ENCODE data around the gene ERCC1. TPM values are rescaled to one million over a fixed set of nuclear protein-coding genes. Genes with fewer than 3 reads are reported as not detected.
A peak's percentile ranks its signal among the peaks of the same experiment; 100 is the strongest.

ERCC1 gene
- total RNA-seq, 1 experiment from 2014 or later = 158 TPM

DNA sequence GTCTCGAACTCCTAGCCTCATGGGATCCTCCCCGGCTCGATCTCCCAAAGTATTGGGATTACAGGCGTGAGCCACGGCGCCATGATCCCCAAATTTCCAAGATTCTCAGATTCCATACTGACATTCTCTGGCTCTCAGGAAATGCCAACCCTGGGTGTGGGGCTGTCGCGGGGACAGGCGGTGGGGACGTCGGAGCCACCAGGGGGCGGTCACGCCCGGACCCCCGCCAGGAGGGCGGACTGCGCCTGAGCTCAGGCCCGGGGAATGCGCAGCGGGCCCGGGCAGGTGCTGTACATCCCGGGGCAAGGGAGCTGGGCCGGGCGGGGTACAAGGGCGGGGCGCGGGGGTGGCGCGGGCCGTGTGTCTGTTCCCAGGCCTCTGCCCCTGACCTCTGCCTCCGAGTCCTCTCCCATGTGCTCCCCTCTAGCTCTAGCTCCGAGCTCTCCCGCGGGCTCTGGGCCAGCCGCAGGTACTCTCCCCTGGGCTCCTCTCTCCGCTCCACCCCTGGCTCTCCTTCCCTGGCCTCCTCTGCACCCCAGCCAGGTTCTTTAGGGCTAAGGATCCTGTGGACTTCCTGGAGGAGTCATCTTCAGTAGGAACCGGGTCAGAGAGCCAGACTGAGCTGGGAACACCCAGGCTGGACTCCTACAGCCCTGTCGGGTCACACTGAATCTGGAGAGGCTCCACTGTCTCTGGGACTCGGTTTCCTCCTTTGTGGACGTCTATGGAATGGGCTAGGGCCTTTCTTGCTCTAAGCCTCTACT is 21.2 kb downstream of the ERCC1 start:
- H3K36me3 ChIP-seq (ENCODE audit: insufficient read depth, low read length, poor library complexity, severe bottlenecking) = no peaks in the 10 kb centered on the region
- intact Hi-C loops (cut with micrococcal nuclease; ENCODE audit: unreplicated experiment) = no loop called here
- no peak overlapping the region for H3K27ac ChIP-seq (ENCODE audit: low read depth, low read length, poor library complexity, severe bottlenecking)
- CTCF ChIA-PET = interaction anchor here (0.6 to 1.1 kb wide), 2 partner anchors 26 to 83 kb away, joined by 3 to 8 read pairs; no protein-coding TSS in a partner anchor
- TF ChIP-seq EZH2 (IDR thresholded peaks at IDR 0.05; ENCODE audit: borderline replicate concordance, low read depth, low read length, poor library complexity, severe bottlenecking) = no peak
- TF ChIP-seq, protein P1, sequence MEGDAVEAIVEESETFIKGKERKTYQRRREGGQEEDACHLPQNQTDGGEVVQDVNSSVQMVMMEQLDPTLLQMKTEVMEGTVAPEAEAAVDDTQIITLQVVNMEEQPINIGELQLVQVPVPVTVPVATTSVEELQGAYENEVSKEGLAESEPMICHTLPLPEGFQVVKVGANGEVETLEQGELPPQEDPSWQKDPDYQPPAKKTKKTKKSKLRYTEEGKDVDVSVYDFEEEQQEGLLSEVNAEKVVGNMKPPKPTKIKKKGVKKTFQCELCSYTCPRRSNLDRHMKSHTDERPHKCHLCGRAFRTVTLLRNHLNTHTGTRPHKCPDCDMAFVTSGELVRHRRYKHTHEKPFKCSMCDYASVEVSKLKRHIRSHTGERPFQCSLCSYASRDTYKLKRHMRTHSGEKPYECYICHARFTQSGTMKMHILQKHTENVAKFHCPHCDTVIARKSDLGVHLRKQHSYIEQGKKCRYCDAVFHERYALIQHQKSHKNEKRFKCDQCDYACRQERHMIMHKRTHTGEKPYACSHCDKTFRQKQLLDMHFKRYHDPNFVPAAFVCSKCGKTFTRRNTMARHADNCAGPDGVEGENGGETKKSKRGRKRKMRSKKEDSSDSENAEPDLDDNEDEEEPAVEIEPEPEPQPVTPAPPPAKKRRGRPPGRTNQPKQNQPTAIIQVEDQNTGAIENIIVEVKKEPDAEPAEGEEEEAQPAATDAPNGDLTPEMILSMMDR (conservative IDR thresholded peaks at IDR 0.05; ENCODE audit: low read depth, low read length) = peak; percentile 54
- no peaks in the 10 kb centered on the region for H3K27me3 ChIP-seq (replicated peaks; ENCODE audit: insufficient read depth, low read depth, low read length, poor library complexity)
- BruUV-seq (replicated peaks) = no TSS peak
- POLR2A ChIA-PET (ENCODE audit: low non-redundant PET) = no interaction called here
- H3K4me1 ChIP-seq (ENCODE audit: insufficient read depth, low read length, poor library complexity, severe bottlenecking) = peaks cover 14% of the 10 kb centered on the region
- no peak overlapping the region for H3K4me3 ChIP-seq (ENCODE audit: low read depth, low read length, poor library complexity, severe bottlenecking)
- H3K9me3 ChIP-seq (ENCODE audit: low read depth, low read length, poor library complexity, severe bottlenecking) = no peaks in the 10 kb centered on the region
- no peak for DNase-seq (ENCODE audit: low spot score)

DNA sequence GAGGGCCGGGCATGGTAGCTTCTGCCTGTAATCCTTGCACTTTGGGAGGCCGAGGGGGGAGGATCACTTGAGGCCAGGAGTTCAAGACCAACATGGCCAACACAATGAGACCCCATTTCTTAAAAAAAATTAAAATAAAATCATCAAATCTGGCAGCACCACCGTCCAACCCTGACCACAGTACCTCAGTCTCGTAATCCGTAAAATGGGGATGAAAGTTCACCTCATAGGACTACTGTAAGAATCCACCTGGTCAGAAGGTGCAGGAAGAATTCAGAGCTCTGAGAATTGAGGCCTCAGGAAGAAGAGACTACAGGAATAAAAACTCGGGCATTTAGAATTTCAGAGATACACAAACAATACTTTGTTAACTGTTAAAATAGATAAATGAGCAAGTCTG is 21.9 kb downstream of the ERCC1 start:
- no peak overlapping the region for H3K4me3 ChIP-seq (ENCODE audit: low read depth, low read length, poor library complexity, severe bottlenecking)
- TF ChIP-seq, protein P1 (conservative IDR thresholded peaks at IDR 0.05; ENCODE audit: low read depth, low read length) = no peak
- TF ChIP-seq EZH2 (IDR thresholded peaks at IDR 0.05; ENCODE audit: borderline replicate concordance, low read depth, low read length, poor library complexity, severe bottlenecking) = no peak
- POLR2A ChIA-PET (ENCODE audit: low non-redundant PET) = interaction anchor here (0.6 kb wide), 1 partner anchor 25 kb away, joined by 5 read pairs; no protein-coding TSS in a partner anchor

DNA sequence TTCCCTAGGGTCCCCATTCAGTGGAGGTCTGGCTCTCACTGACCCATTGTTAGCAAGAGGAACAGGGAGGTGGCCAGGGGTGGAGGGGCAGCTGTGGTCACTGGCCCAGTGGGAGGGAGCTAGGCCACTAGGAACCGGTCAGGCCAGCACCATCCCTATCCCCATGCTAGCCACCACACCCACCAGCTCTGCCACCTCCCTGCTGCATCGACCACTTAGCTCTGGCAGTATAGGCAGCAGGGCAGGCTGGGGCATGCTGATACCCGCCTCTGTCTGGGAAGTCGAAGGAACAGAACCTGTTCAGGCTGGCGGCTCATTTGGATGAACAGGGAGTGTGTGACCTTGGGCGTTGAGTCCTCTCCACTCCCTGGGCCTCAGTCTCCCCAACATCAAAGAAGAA is 23.5 kb downstream of the ERCC1 start:
- Histone ChIP-seq H3K9me3 (ENCODE audit: low read depth, low read length, poor library complexity, severe bottlenecking) (no peaks in the 10 kb centered on the region), H3K4me3 (ENCODE audit: low read depth, low read length, poor library complexity, severe bottlenecking) (no peak overlapping the region), H3K27ac (ENCODE audit: low read depth, low read length, poor library complexity, severe bottlenecking) (no peak overlapping the region), H3K27me3 (replicated peaks; ENCODE audit: insufficient read depth, low read depth, low read length, poor library complexity) (no peaks in the 10 kb centered on the region), H3K36me3 (ENCODE audit: insufficient read depth, low read length, poor library complexity, severe bottlenecking) (no peaks in the 10 kb centered on the region), H3K4me1 (ENCODE audit: insufficient read depth, low read length, poor library complexity, severe bottlenecking) (peaks cover 14% of the 10 kb centered on the region)
- DNase-seq (ENCODE audit: low spot score) = no peak
- ChIA-PET POLR2A (ENCODE audit: low non-redundant PET) (no interaction called here), CTCF (no interaction called here)
- no TSS peak for BruUV-seq (replicated peaks)
- intact Hi-C loops (cut with micrococcal nuclease; ENCODE audit: unreplicated experiment) = no loop called here
- TF ChIP-seq, protein P1 (conservative IDR thresholded peaks at IDR 0.05; ENCODE audit: low read depth, low read length) = no peak
- TF ChIP-seq EZH2 (IDR thresholded peaks at IDR 0.05; ENCODE audit: borderline replicate concordance, low read depth, low read length, poor library complexity, severe bottlenecking) = no peak

More for the DNA sequence above, 21.9 kb downstream of the ERCC1 start:
- no peak for DNase-seq (ENCODE audit: low spot score)
- Histone ChIP-seq H3K27me3 (replicated peaks; ENCODE audit: insufficient read depth, low read depth, low read length, poor library complexity) (no peaks in the 10 kb centered on the region), H3K27ac (ENCODE audit: low read depth, low read length, poor library complexity, severe bottlenecking) (no peak overlapping the region), H3K4me1 (ENCODE audit: insufficient read depth, low read length, poor library complexity, severe bottlenecking) (peaks cover 14% of the 10 kb centered on the region), H3K36me3 (ENCODE audit: insufficient read depth, low read length, poor library complexity, severe bottlenecking) (no peaks in the 10 kb centered on the region), H3K9me3 (ENCODE audit: low read depth, low read length, poor library complexity, severe bottlenecking) (no peaks in the 10 kb centered on the region)
- CTCF ChIA-PET = interaction anchor here (0.6 to 1.1 kb wide), 2 partner anchors 25 to 84 kb away, joined by 3 to 8 read pairs; no protein-coding TSS in a partner anchor
- intact Hi-C loops (cut with micrococcal nuclease; ENCODE audit: unreplicated experiment) = no loop called here
- no TSS peak for BruUV-seq (replicated peaks)
